Measurements from ENCODE around the gene TMEM169. TPM values are rescaled to one million over a fixed set of nuclear protein-coding genes. Genes with fewer than 3 reads are reported as not detected.
A peak's percentile ranks its signal among the peaks of the same experiment; 100 is the strongest.

The TMEM169 gene
- total RNA-seq, 1 donor from 2014 or later, result 20.1 TPM

GRCh38 chr2:216057688-216058193, 24.0 kb upstream of the TMEM169 start:
- Mint-ChIP-seq H3K27ac (ENCODE audit: unreplicated experiment) (peak overlapping the region; percentile 86), H3K36me3 (ENCODE audit: low read depth, unreplicated experiment) (no peaks in the 10 kb centered on the region), H3K9me3 (ENCODE audit: unreplicated experiment) (no peaks in the 10 kb centered on the region), H3K4me1 (ENCODE audit: low read depth, unreplicated experiment) (peaks cover 18% of the 10 kb centered on the region), H3K27me3 (ENCODE audit: low read depth, unreplicated experiment) (no peaks in the 10 kb centered on the region), H3K4me3 (ENCODE audit: unreplicated experiment) (peak overlapping the region; percentile 37)
- Histone ChIP-seq H3K4me2 (ENCODE audit: low read length) (peak overlapping the region; percentile 71), H3K27ac (ENCODE audit: low read depth, low read length) (no peak overlapping the region), H3K36me3 (ENCODE audit: insufficient read depth, low read length) (no peaks in the 10 kb centered on the region), H4K20me1 (ENCODE audit: insufficient read depth, low read length) (no peaks in the 10 kb centered on the region), H3K9me3 (ENCODE audit: insufficient read depth, low read depth, low read length) (no peaks in the 10 kb centered on the region), H3K4me1 (ENCODE audit: insufficient read depth, low read length) (peaks cover 8% of the 10 kb centered on the region), H3K27me3 (ENCODE audit: insufficient read depth, low read length) (no peaks in the 10 kb centered on the region), H3K4me3 (ENCODE audit: insufficient read depth, low read depth, low read length) (no peak overlapping the region), H3K79me2 (ENCODE audit: insufficient read depth, low read length) (no peaks in the 10 kb centered on the region), H3K9ac (ENCODE audit: low read length) (no peak overlapping the region), H2AFZ (ENCODE audit: low read depth, low read length) (no peak overlapping the region)
- peak; percentile 94 for FAIRE-seq
- TF ChIP-seq CTCF (IDR thresholded peaks at IDR 0.05; ENCODE audit: insufficient read depth, low read depth, low read length) (no peak), EZH2 (IDR thresholded peaks at IDR 0.05; ENCODE audit: insufficient read depth, low read length) (no peak)
- peak; percentile 95 for DNase-seq (ENCODE audit: low read depth)

DNA sequence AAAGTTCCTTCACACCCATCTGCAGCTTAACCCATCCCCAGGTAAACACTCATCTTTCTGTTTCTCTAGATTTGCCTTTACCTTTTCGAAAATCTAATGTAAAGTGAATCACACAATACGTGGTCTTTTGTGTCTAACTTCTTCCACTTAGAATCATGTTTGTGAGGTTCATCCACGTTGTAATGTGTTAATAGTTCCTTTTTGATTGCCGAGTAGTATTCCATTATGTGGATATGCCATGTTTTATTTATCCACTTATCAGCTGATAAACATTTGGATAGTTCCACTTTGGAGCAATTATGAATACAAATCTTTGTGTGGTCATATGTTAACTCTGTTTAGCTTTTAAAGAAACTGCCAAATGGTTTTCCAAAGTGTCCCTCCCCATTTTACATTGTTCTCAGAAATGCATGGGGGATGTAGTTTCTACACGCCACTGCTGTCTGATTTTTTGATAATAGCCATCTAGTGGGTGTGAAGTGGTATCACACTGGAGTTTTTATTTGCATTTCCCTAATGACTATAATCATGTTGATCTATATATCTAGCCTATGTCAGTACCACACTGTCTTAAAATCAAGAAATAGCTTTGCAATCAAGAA, 22.4 kb upstream of the TMEM169 start:
- FAIRE-seq (no peak), DNase-seq (ENCODE audit: low read depth) (no peak)
- Histone ChIP-seq H3K9ac (ENCODE audit: low read length) (no peak overlapping the region), H3K27ac (ENCODE audit: low read depth, low read length) (no peak overlapping the region), H3K9me3 (ENCODE audit: insufficient read depth, low read depth, low read length) (no peaks in the 10 kb centered on the region), H4K20me1 (ENCODE audit: insufficient read depth, low read length) (no peaks in the 10 kb centered on the region), H3K36me3 (ENCODE audit: insufficient read depth, low read length) (no peaks in the 10 kb centered on the region), H3K27me3 (ENCODE audit: insufficient read depth, low read length) (no peaks in the 10 kb centered on the region), H3K4me1 (ENCODE audit: insufficient read depth, low read length) (peaks cover 12% of the 10 kb centered on the region), H2AFZ (ENCODE audit: low read depth, low read length) (no peak overlapping the region), H3K4me3 (ENCODE audit: insufficient read depth, low read depth, low read length) (no peak overlapping the region), H3K79me2 (ENCODE audit: insufficient read depth, low read length) (no peaks in the 10 kb centered on the region), H3K4me2 (ENCODE audit: low read length) (no peak overlapping the region)
- H3K4me3 Mint-ChIP-seq (ENCODE audit: unreplicated experiment), result no peak overlapping the region
- H3K36me3 Mint-ChIP-seq (ENCODE audit: low read depth, unreplicated experiment), result no peaks in the 10 kb centered on the region
- H3K27me3 Mint-ChIP-seq (ENCODE audit: low read depth, unreplicated experiment), result no peaks in the 10 kb centered on the region
- H3K27ac Mint-ChIP-seq (ENCODE audit: unreplicated experiment), result no peak overlapping the region
- peaks cover 23% of the 10 kb centered on the region for H3K4me1 Mint-ChIP-seq (ENCODE audit: low read depth, unreplicated experiment)
- H3K9me3 Mint-ChIP-seq (ENCODE audit: unreplicated experiment), result no peaks in the 10 kb centered on the region
- TF ChIP-seq EZH2 (IDR thresholded peaks at IDR 0.05; ENCODE audit: insufficient read depth, low read length), result no peak
- TF ChIP-seq CTCF (IDR thresholded peaks at IDR 0.05; ENCODE audit: insufficient read depth, low read depth, low read length), result peak; percentile 21

DNA sequence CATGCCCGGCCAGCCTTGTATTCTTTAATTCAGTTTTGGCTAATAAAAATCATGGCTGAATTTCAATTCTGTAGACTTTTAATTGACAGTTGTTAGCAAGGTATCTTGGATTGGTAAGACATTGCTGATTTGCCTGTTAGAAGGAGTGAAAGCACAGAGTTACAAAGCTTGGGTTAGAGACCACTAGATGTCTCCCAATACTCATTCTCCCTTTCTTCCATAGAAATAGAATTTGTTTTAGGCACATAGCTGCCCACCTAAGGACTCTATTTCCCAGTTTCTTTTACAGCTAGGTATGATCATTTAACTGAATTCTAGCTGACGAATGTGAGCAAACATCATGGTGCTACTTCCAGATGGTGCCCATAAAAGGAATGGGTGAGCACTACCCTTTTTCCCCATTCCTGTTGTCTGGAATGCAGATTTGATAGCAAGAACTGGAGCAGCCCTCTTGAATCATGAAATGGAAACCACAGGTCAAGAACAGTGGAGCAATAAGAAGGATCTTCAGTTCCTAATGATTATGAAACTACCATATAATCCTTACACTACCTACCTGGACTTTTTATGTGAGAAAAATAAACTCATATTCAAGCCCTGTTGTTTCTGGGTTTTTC, 17.6 kb upstream of the TMEM169 start:
- Histone ChIP-seq H3K36me3 (ENCODE audit: insufficient read depth, low read length) (no peaks in the 10 kb centered on the region), H2AFZ (ENCODE audit: low read depth, low read length) (no peak overlapping the region), H3K27me3 (ENCODE audit: insufficient read depth, low read length) (no peaks in the 10 kb centered on the region), H3K27ac (ENCODE audit: low read depth, low read length) (no peak overlapping the region), H3K79me2 (ENCODE audit: insufficient read depth, low read length) (no peaks in the 10 kb centered on the region), H4K20me1 (ENCODE audit: insufficient read depth, low read length) (no peaks in the 10 kb centered on the region), H3K9me3 (ENCODE audit: insufficient read depth, low read depth, low read length) (no peaks in the 10 kb centered on the region), H3K4me1 (ENCODE audit: insufficient read depth, low read length) (peaks cover 19% of the 10 kb centered on the region), H3K4me3 (ENCODE audit: insufficient read depth, low read depth, low read length) (no peak overlapping the region), H3K4me2 (ENCODE audit: low read length) (peak overlapping the region; percentile 10), H3K9ac (ENCODE audit: low read length) (no peak overlapping the region)
- H3K36me3 Mint-ChIP-seq (ENCODE audit: low read depth, unreplicated experiment), result peaks cover 2% of the 10 kb centered on the region
- no peak overlapping the region for H3K27ac Mint-ChIP-seq (ENCODE audit: unreplicated experiment)
- FAIRE-seq (no peak), DNase-seq (ENCODE audit: low read depth) (peak; percentile 76)
- no peaks in the 10 kb centered on the region for H3K9me3 Mint-ChIP-seq (ENCODE audit: unreplicated experiment)
- H3K27me3 Mint-ChIP-seq (ENCODE audit: low read depth, unreplicated experiment), result no peaks in the 10 kb centered on the region
- peaks cover 16% of the 10 kb centered on the region for H3K4me1 Mint-ChIP-seq (ENCODE audit: low read depth, unreplicated experiment)
- no peak for TF ChIP-seq CTCF (IDR thresholded peaks at IDR 0.05; ENCODE audit: insufficient read depth, low read depth, low read length)
- no peak for TF ChIP-seq EZH2 (IDR thresholded peaks at IDR 0.05; ENCODE audit: insufficient read depth, low read length)
- no peak overlapping the region for H3K4me3 Mint-ChIP-seq (ENCODE audit: unreplicated experiment)
